Putamen (tissue), 1 donor: Measurements from ENCODE around the gene ZNF485.
A peak's percentile ranks its signal among the peaks of the same experiment; 100 is the strongest.
"Not testable (repeated sequence)": the region's sequence is repeated elsewhere in the genome, so short reads cannot be mapped to it uniquely, and the experiment has no call there.

Experiments
- DNase-seq: peaks from one replicate; pipeline ENCODE4 v3.0.0-alpha.2; 2016; ENCODE audit warnings: low spot score

ZNF485 gene

DNA sequence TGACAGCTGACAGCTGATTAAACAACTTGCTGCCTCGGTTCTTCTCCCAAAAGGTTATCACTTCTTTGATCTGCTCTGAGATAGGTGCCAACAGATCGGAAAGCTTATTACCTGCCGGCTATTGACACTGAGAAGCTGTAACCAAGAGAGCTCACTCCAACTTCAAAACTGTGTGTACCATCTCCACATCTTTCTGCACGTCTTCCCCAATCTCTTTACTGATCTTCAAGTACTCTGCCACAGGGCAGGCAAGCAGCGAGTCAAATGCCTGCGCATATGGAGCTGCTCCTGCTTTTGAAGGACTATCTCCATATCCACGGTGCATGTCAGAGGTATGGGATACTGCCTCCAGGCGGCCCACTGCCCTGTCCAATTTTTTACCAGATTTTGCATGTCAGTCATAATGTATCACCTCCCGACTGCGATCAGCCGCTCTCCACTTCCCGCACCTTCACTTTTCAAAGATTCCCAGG, 352 bp upstream of the ZNF485 start:
- DNase-seq: peak; percentile 11

DNA sequence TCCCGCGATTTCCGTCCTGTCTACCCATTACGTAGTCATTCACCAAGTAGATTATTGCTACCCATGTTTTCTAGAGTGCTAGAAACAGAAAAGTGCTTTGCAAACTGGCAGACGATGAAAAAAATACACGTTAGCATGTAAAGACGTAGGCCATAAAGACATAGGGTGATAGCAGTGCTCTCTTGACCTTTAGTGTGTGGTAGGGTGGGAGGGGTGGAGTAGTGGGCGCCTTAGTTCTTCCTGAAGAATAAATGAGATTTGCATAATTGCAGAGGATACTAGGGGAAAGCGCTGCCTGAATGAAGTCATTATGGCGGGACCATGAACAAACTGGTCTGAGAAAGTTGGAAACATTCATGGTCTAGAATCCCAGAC, 948 bp downstream of the ZNF485 start:
- no peak for DNase-seq

DNA sequence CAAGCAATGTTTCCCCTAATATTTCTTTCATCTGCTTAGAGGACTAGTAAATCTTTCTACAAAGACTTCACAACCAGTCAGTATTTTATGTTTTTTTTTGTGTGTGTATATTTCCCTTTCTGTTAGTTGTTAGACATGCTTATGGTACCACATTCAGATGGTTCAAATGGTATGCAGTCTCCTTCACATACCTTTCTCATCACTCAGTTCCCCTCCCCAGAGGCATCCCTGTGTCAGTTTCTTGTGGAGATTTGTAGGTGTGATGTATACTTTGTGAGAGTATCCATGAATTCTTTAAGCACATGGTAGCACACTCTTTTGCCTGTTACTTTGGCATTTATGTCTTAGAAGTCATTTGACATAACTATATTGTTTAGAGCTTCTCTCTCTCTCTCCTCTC, 4.4 kb downstream of the ZNF485 start:
- no peak for DNase-seq

DNA sequence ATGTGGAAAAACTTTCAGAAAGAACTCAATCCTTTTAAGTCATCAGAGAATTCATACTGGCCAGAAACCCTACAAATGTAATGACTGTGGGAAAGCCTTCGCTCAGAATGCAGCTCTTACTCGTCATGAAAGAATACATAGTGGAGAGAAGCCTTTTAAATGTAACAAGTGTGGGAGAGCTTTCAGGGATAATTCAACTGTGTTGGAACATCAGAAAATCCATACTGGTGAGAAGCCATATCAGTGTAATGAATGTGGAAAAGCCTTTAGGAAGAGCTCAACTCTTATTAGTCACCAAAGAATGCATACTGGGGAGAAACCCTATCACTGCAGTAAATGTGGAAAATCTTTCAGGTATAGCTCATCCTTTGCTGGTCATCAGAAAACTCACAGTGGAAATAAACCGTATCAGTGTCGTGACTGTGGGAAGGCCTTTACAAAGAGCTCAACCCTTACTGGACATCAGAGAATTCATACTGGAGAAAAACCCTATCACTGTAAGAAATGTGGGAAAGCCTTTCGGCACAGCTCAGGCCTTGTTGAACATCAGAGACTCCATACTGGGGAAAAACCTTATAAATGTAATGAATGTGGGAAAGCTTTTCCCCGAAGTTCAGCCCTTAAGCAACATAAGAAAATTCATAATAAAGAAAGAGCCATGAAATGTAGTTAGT, 10.6 kb downstream of the ZNF485 start:
- DNase-seq: no peak

DNA sequence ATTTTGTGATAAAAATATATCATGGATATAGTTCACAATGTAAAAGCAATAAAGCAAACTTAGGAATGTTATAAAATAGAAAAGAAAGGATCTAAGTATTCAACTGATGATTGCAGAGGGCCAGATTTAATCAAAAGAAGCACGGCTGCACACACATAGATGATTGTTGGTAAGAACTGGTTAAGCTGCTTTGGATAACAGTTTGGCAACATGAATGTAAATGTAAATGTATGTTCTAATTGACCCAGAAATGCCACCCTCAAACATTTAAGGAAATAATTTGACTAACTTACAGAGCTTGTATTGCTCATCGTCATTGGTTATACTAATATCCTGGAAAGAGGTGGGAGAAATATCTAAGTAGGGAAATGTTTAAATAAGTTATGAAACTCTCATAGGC, 13.1 kb downstream of the ZNF485 start:
- no peak for DNase-seq

DNA sequence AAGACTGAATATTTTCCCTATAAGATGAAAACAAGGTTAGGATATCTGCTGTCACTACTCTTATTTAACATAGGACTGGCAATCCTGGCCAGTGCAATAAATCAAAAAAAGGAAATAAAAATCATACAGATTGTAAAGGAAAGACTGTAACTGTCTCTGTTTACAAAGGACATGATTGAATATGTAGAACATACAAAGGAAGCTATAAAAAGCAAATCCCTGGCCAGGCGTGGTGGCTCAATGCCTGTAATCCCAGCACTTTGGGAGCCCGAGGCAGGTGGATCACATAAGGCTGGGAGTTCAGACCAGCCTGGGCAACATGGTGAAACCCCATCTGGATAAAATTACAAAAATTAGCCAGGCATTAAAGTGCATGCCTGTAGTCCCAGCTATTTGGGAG, 15.8 kb downstream of the ZNF485 start:
- DNase-seq: no peak

DNA sequence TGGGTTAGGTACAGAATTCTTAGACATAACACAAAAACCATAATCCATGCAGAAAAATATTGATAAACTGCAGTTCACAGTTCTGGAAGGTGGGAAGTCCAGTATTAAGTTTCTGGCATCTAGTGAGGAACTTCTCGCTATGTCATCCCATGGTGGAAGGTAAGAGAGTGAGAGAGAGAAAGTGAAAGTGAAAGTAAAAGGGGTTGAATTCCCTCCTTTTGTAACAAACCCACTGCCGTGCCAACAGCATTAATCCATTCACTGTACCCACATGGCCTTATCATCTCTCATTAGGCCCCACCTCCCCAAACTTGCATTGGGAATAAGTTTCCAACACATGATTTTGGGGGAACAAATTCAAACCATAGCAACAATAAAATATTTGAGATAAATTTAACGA, 17.1 kb downstream of the ZNF485 start:
- DNase-seq: peak; percentile 16

DNA sequence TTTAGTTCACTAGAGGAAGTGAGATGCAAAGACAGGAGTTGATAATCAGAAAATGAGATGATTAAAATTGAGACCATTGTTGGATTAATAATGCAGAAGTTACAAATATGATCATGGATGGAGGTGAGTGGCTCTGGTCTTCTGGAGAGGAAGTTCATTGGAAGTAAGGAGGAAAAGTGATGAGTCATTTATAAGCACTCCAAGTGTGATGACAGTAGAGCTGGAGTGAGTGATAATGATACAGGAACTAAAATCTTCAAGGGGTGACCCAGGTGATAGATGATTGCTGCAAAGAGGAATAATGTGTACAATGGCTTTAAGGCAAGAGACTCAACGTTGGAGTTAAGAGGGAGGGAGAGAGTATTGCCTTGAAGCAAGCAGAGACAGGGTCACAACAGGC, 21.7 kb downstream of the ZNF485 start:
- DNase-seq: no peak

DNA sequence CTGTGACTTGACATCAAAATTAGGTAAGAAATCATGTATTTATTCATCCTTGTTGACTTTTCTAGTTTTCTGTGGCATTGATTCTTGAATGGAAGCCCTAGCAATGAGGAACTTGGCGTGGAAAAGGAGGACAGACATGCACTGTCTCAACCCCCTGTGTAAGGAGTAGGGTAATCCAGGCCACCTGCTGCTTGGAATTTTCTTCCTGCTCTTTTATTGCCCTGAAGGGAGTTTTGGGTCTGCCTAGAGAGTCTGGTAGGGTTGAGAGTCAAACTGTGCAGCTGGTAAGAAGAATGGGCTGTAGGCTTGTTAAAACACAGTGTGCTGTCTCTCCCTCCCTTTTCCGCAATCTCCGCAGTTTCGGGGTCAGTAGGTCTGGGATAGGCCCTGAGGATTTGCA, 22.7 kb downstream of the ZNF485 start:
- no peak for DNase-seq

DNA sequence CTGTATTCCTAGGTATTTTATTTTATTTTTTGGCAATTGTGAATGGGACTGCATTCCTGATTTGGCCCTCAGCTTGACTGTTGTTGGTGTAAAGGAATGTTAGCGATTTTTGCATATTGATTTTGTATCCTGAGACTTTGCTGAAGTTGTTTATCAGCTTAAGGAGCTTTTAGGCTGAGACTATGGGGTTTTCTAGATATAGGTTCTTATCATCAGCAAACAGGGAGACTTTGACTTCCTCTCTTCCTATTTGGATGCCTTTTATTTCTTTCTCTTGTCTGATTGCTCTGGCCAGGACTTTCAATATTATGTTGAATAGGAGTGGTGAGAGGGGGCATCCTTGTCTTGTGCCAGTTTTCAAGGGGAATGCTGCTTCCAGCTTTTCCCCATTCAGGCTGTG, 29.6 kb downstream of the ZNF485 start:
- not testable (repeated sequence) for DNase-seq

DNA sequence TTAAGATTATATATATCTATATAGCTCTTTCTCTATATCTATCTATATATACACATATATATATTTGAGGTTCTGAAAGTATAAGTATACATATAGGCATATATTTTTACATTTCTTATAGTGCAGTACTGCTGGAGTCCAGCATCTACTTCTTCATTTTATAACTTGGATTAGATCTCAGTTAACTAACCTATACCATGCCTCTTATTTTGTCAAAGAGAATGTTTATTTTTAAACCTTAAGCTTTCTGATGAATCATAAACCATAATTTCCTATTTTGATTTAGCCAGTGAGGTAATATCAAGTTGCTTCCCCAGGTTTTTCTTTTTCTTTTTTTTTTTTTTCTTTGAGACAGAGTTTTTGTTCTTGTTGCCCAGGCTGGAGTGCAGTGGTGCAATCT, 34.4 kb downstream of the ZNF485 start:
- no peak for DNase-seq

DNA sequence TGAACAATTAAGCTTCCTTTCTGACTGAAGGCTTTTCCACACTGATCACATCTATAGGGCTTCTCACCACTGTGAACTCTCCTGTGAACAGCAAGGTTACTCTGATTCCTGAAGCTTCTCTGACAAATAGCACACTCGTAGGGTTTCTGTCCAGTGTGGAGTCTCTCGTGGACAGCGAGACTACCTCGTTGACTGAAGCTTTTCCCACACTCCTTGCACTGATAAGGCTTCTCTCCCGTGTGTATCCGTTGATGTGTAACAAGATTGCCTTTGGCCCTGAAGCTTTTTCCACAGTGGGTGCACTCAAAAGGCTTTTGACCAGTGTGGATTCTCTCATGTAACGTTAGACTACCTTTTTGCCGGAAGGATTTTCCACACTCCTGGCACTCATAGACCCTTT, 38.0 kb downstream of the ZNF485 start:
- DNase-seq: no peak

DNA sequence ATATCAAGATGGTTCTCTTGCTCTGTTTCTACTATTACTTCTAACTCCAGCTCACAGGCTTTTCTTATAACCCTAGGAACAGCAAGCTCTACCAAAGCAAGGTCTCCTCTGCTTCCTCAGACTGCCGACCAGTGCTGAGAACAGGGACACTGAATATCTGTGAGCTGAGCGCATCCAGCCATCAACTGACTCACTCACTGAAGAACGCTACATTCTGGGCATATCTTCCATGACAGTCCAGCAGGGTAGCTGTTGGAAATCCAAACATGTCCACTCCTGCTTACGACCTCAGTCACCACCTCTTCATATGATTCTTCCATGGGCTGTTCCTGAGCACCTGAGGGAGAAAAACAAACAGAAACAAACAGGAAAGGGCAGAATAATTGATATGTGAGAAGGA, 39.6 kb downstream of the ZNF485 start:
- DNase-seq: no peak

DNA sequence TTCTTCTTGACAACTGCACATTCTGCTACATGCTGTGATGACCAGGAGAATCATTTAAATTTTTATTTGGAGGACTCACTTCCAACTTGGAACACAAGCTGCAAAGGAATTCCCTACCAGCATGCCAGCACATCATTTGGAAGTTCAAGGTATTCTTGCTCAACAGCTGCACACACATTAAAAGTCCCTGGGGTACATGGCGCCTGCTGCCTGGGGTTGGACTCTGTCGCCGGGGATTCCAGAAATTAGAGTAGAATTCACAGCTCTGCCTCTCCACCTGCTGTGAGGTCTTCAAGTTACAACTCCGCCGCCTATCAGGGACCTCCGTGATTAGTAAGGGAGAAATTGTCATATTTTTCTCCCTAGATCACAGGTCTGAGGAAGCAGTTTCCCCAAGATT, 41.3 kb downstream of the ZNF485 start:
- DNase-seq: no peak

DNA sequence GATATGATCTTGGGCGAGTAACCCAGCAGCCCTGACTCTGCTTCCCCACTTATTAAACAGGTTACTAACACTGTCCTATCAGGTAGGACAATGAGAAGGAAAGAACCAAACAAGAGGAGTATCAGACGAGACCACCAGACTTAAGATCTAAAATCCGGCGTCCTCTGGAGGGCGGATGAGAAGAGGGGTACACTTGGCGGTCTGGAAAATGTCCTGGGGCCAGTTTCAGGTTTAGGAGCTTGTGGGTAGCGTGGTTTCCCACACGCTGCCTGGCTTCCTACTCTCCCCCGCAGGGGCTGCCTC, 41.8 kb downstream of the ZNF485 start:
- no peak for DNase-seq

DNA sequence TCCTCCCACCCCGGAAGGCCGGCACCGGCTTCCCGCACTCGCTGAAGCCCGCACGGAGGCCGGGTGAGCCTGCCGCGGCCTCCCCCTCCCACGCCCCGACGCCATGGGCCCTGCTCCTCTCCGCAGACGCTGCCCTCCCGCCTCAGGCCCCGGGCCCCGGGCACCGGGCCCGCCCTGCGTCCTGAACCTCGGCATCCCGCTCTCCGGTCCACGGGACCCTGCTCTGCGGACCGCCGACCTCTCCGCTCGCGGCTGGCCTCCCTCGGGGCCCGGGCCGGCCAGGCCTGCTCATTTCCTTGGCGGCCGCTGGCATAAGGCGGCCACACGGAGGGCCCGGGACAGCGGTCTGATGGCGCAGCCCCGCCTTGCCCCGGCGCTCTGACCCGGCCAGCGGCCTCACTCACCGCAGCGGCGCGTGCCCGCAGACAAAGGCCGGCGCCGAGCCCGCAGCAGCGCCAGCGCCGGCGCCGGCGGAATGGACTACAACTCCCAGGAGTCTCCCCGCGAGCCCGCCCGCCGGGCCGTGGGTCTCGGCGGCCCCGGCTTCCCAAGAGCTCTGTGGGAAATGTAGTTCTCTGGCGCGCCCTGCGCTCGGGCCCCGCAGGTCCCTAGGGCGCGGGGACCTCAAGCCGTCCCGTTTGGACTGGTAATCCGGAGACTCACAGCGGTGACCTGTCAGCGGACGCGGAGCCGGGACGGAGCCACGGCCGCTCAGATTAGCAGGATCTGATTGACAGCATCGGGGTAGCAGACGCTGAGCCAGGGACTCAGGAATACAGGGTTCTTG, 42.4 kb downstream of the ZNF485 start, which contains the start of gene ZNF32:
Gene ZNF32 (minus strand): TSS at position 484 of the 787 bp plus-strand sequence. CDS start 2,748 bp downstream, outside the sequence.
- peak; percentile 90 for DNase-seq

DNA sequence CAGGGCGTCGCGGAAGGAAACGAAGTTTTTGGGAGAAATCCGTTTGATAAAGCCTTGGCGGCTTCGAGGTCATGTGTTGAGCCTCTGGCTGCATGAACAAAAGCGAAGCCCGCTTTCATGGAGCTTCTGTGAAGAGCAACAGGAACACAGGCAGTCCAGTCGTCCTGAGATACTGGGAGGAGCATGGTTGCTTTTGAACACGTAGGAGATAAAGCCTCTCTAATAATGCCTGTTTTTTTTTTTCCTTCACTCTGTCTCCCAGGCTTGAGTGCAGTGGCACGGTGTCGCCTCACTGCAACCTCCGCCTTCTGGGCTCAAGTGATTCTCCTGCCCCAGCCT, 42.9 kb downstream of the ZNF485 start:
- DNase-seq: no peak

DNA sequence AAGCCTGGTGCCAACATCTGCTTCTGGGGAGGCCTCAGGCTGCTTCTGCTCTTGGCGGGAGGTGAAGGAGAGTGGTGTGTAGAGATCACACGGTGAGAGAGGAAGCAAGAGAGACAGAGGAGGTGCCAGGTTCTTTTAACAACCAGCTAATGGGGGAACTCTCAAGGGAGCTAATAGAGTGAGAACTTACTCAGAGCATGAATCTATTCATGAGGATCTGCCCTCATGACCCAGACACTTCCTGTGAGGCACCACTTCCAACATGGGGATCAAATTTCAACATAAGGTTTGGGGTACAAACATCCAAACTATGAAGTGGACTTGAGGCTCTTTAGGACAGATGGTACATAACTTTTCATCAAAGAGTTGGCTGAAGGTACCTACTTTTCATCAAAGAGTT, 47.5 kb downstream of the ZNF485 start:
- DNase-seq: no peak

DNA sequence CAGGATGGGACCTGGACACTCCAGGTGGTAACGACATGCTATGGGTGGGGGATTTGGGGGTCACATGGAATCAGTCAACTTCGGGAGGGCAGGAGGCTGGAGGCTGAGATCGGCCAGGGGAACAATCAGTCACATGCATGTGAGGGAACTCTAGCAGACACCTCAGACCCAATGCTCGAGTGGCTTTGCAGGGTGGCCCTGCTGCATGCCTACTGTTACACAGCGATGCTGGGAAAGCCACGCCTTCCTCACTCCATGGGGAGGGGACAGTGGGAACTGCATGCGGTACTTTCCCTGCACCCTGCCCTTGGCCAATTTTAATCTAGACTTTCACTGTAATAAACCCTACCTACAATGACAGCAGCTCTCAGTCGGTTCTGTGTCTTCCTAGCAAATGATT, 49.1 kb downstream of the ZNF485 start:
- DNase-seq: no peak

DNA sequence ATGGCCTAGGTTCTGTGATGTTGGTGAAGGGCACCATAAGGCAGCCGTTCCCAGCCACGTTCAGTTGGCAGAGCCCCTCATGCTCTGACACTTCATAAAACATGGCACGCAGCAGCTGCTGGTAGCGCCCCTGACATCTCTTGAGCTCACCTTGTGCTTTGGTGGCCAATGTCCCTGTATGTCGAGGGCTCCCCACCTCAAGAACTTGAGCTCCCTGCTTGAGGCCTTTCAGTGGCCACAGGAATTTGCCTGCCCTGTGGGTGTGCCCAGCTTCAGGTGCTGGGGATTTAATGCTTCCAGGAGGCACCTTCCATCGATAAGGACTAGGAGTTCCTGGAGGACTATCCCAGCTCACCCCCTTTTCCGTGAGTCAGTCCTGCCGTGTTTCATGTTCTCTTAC, 52.0 kb downstream of the ZNF485 start:
- no peak for DNase-seq

DNA sequence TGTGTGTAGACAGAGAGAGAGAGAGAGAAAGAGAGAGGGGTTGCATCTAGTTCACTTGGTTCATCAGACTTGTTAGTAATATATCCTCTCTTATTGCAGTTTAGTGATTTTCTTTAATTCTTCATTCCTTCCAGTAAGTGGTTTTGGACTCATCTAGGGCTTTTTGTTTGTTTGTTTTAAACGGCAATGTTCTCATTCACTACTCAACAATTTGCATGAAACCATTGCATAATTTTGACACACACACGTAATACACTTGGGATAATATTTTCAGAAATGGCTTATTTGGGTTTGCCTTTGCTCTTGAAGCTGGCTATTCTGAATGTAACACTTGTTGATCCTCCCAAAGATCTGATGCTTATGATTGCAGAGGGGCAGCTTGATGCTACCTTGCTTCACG, 58.8 kb downstream of the ZNF485 start:
- no peak for DNase-seq

DNA sequence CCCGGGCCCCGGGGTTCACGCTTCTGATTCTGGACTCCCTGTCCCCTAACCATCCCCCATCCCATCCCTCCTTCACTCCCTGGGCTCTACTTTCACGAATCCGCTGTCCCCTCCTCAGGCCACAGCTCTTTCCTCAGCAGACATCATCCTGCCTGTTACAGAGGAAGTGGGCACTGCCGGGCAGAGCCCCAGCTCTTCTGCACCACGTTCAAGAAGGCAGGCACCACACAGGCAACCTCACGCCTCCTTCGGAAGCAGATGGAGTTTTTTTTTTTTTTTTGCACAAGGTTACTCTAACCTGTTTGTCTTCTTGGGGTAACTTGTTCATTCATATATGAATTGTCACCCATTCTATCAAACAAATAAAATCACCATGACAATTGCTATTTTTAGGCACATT, 60.3 kb downstream of the ZNF485 start:
- DNase-seq: no peak

DNA sequence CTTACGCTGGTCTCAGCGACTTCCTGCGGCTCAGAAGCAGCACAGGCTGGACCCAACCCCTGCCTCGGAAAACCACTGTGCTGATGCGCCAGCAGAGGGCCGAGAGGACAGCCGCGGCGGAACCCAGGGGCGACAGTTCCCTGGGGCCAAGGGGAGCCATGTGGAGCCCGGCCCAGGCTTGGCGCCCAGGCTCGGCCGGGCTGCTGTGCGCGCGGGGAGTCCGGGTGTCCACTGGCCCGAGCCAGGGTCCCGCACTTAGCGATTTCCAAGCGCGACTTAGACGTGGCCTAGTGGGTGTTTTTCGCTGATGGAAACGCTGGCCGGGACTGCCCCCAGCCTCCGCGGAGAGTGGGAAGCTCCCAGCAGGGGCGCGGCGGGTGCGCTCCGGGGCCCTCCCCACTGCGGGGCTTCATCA, 61.1 kb downstream of the ZNF485 start:
- DNase-seq: no peak
